HEK293T (cell line): ENCODE results near the gene HDAC8.

Experiments
- CTCF ChIA-PET: fragments of 350-600 bp; formaldehyde crosslinking; extraction: SDS; loops from one replicate; lab custom pipeline; 2021; ENCODE audit warnings: antibody characterized with exemption, inconsistent platforms; lab: Yijun Ruan, JAX
- POLR2A ChIA-PET: fragments of 350-600 bp; formaldehyde crosslinking; extraction: SDS; loops from one replicate; lab custom pipeline; 2020; ENCODE audit warnings: antibody characterized with exemption, inconsistent platforms; lab: Yijun Ruan, JAX
- DNase-seq: peaks from one replicate; pipeline ENCODE4 v3.0.0; 2012; ENCODE audit warnings: mixed read lengths; ENCODE audit errors: extremely low spot score
- ARNT ChIP-seq: fragments of 450-650 bp; IDR thresholded peaks from 2 replicates; pipeline ENCODE4 v1.6.1; 2017; ENCODE audit warnings: mild to moderate bottlenecking
- BHLHE40 ChIP-seq: fragments of 450-650 bp; IDR thresholded peaks from 2 replicates; pipeline ENCODE4 v1.6.1; 2016; ENCODE audit warnings: mild to moderate bottlenecking, moderate library complexity, borderline replicate concordance
- CTBP1 ChIP-seq: fragments of 450-650 bp; IDR thresholded peaks from 2 replicates; pipeline ENCODE4 v1.6.1; 2016; ENCODE audit warnings: borderline replicate concordance
- ELF4 ChIP-seq: fragments of 450-650 bp; IDR thresholded peaks from 2 replicates; pipeline ENCODE4 v1.6.1; 2017; ENCODE audit warnings: antibody characterized with exemption
- FOXA1 ChIP-seq: fragments of 450-650 bp; IDR thresholded peaks from 2 replicates; pipeline ENCODE4 v1.6.1; 2016; ENCODE audit warnings: mild to moderate bottlenecking
- FOXK2 ChIP-seq: fragments of 450-650 bp; IDR thresholded peaks from 2 replicates; pipeline ENCODE4 v1.6.1; 2016; ENCODE audit warnings: mild to moderate bottlenecking
- FOXM1 ChIP-seq: fragments of 450-650 bp; IDR thresholded peaks from 2 replicates; pipeline ENCODE4 v1.6.1; 2017; ENCODE audit warnings: mild to moderate bottlenecking, borderline replicate concordance
- HDGF ChIP-seq: fragments of 450-650 bp; IDR thresholded peaks from 2 replicates; pipeline ENCODE4 v1.6.1; 2017; ENCODE audit warnings: antibody characterized with exemption, borderline replicate concordance
- L3MBTL2 ChIP-seq: fragments of 450-650 bp; conservative IDR thresholded peaks from 2 replicates; pipeline ENCODE4 v1.6.1; 2016; ENCODE audit warnings: mild to moderate bottlenecking
- LEF1 ChIP-seq: fragments of 450-650 bp; IDR thresholded peaks from 2 replicates; pipeline ENCODE4 v1.6.1; 2017; ENCODE audit warnings: mild to moderate bottlenecking, borderline replicate concordance
- NFRKB ChIP-seq: fragments of 450-650 bp; IDR thresholded peaks from 2 replicates; pipeline ENCODE4 v1.6.1; 2016; ENCODE audit warnings: mild to moderate bottlenecking, moderate library complexity
- SP1 ChIP-seq: fragments of 450-650 bp; IDR thresholded peaks from 2 replicates; pipeline ENCODE4 v1.6.1; 2017
- SUZ12 ChIP-seq: fragments of 450-650 bp; IDR thresholded peaks from 2 replicates; pipeline ENCODE4 v1.6.1; 2016; ENCODE audit warnings: mild to moderate bottlenecking
- TARDBP ChIP-seq: fragments of 450-650 bp; IDR thresholded peaks from 2 replicates; pipeline ENCODE4 v1.6.1; 2016
- ZNF384 ChIP-seq: fragments of 450-650 bp; IDR thresholded peaks from 2 replicates; pipeline ENCODE4 v1.6.1; 2016
- TF ChIP-seq, protein P1 (sequence below): fragments of 450-650 bp; IDR thresholded peaks from 2 replicates; pipeline ENCODE4 v1.6.1; 2016

HDAC8 gene

GRCh38 chrX:72294497-72294896 lies 278.1 kb downstream of the HDAC8 start:
- TF ChIP-seq FOXM1 = no peak
- TF ChIP-seq LEF1 = no peak
- peak; percentile 41; the same call in 1 of the 2 replicates for TF ChIP-seq ZNF384
- no peak for TF ChIP-seq ELF4
- no peak for TF ChIP-seq SP1
- TF ChIP-seq CTBP1 = no peak
- TF ChIP-seq, protein P1, sequence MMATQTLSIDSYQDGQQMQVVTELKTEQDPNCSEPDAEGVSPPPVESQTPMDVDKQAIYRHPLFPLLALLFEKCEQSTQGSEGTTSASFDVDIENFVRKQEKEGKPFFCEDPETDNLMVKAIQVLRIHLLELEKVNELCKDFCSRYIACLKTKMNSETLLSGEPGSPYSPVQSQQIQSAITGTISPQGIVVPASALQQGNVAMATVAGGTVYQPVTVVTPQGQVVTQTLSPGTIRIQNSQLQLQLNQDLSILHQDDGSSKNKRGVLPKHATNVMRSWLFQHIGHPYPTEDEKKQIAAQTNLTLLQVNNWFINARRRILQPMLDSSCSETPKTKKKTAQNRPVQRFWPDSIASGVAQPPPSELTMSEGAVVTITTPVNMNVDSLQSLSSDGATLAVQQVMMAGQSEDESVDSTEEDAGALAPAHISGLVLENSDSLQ = no peak
- POLR2A ChIA-PET = no interaction called here
- CTCF ChIA-PET = no interaction called here
- no peak for DNase-seq

- POLR2A ChIA-PET = no interaction called here
- TF ChIP-seq CTBP1 = no peak
- no peak for TF ChIP-seq FOXK2
- no peak for TF ChIP-seq HDGF
- TF ChIP-seq ARNT = no peak
- no peak for TF ChIP-seq TARDBP
- TF ChIP-seq ELF4 = no peak
- TF ChIP-seq L3MBTL2 = no peak
- TF ChIP-seq, protein P1 = no peak
- TF ChIP-seq SUZ12 = no peak
- CTCF ChIA-PET = no interaction called here
- DNase-seq = no peak
Measured at GRCh38 chrX:72282302-72282701, 290.3 kb downstream of the HDAC8 start.

DNA sequence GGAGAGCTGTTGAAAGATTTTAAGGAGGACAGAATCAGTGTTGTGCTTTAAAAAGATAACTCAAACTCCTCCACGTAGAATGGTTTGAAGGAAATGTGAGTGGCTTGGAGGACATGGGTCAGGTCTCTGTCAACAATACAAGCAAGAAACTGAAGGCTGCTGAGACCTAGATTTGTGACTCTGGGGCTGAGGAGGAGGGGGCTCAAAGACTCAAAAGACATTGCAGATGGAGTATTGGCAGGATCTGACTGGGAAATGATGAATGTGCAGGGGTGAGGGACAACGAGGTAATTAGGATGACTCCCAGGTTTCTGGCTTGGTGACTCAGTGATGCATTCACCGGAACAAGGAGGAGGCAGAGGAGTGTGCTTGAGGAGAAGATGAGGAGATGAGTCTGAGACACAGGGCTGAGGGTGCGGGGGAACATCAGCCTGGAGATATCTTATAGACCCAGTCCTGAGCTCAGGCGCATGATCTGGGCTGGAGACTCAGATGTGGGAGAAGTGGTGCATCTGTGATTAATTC lies 292.3 kb downstream of the HDAC8 start:
- ChIA-PET CTCF (interaction anchor here (0.9 kb wide), 1 partner anchor 17 kb away, joined by 3 read pairs; no protein-coding TSS in a partner anchor), POLR2A (interaction anchor here (1.1 to 5.2 kb wide), 2 partner anchors 13 to 42 kb away, joined by 4 to 67 read pairs; partner anchors contain the start of gene ERCC6L)
- DNase-seq = no peak
- TF ChIP-seq NFRKB (no peak), CTBP1 (no peak), BHLHE40 (no peak), FOXK2 (no peak), LEF1 (no peak), ELF4 (no peak), FOXA1 (no peak), L3MBTL2 (no peak), SP1 (no peak), ARNT (no peak), HDGF (no peak), TARDBP (no peak)
